HG03039 (cell line): Measurements from ENCODE around the gene ADAMTS17.
"Not testable (repeated sequence)": the region's sequence is repeated elsewhere in the genome, so short reads cannot be mapped to it uniquely, and the experiment has no call there.

Source experiments
- ATAC-seq: cut with Tn5 transposase; IDR thresholded peaks from one replicate; pipeline ENCODE4 v1.9.1; 2021; ENCODE audit warnings: mild to moderate bottlenecking, moderate library complexity; ENCODE audit not compliant: unreplicated experiment

ADAMTS17 gene

GRCh38 chr15:100096248-100096600 lies 245.6 kb downstream of the ADAMTS17 start:
- no peak for ATAC-seq

GRCh38 chr15:100095541-100096247 lies 246.1 kb downstream of the ADAMTS17 start:
- no peak for ATAC-seq

- no peak for ATAC-seq
Measured at GRCh38 chr15:100094127-100094510, 247.7 kb downstream of the ADAMTS17 start.

- no peak for ATAC-seq
Measured at GRCh38 chr15:100093211-100094126, 248.3 kb downstream of the ADAMTS17 start.

- ATAC-seq, result no peak
Measured at GRCh38 chr15:100092034-100092433, 249.7 kb downstream of the ADAMTS17 start.

GRCh38 chr15:100090411-100090810 lies 251.4 kb downstream of the ADAMTS17 start:
- ATAC-seq, result no peak

- ATAC-seq, result not testable (repeated sequence)
Measured at GRCh38 chr15:100084042-100084821, 257.5 kb downstream of the ADAMTS17 start.

GRCh38 chr15:100083572-100083971 lies 258.2 kb downstream of the ADAMTS17 start:
- ATAC-seq, result no peak

GRCh38 chr15:100082761-100083402 lies 258.9 kb downstream of the ADAMTS17 start:
- ATAC-seq, result no peak

GRCh38 chr15:100081454-100081853 lies 260.3 kb downstream of the ADAMTS17 start:
- ATAC-seq, result no peak

- no peak for ATAC-seq
Measured at GRCh38 chr15:100078511-100079220, 263.1 kb downstream of the ADAMTS17 start.

GRCh38 chr15:100075229-100075628 lies 266.5 kb downstream of the ADAMTS17 start:
- ATAC-seq, result no peak

GRCh38 chr15:100073982-100074381 lies 267.8 kb downstream of the ADAMTS17 start:
- no peak for ATAC-seq

GRCh38 chr15:100066521-100067280 lies 275.1 kb downstream of the ADAMTS17 start:
- ATAC-seq, result not testable (repeated sequence)

- ATAC-seq, result no peak
Measured at GRCh38 chr15:100061944-100062343, 279.8 kb downstream of the ADAMTS17 start.

GRCh38 chr15:100060276-100060926 lies 281.4 kb downstream of the ADAMTS17 start:
- no peak for ATAC-seq

GRCh38 chr15:100059521-100059920 lies 282.3 kb downstream of the ADAMTS17 start:
- no peak for ATAC-seq

- ATAC-seq, result no peak
Measured at GRCh38 chr15:100059094-100059493, 282.7 kb downstream of the ADAMTS17 start.

GRCh38 chr15:100058458-100058857 lies 283.3 kb downstream of the ADAMTS17 start:
- no peak for ATAC-seq
